ENCODE results near the gene CD244. TPM values are rescaled to one million over a fixed set of nuclear protein-coding genes. Genes with fewer than 3 reads are reported as not detected.

CD244 gene
- total RNA-seq, 1 donor from 2014 or later, result not detected

GRCh38 chr1:160829766-160830165 is 32.9 kb downstream of the CD244 start:
- TF ChIP-seq CTCF (IDR thresholded peaks at IDR 0.05), result no peak
- H3K4me3 Mint-ChIP-seq (ENCODE audit: unreplicated experiment), result no peak overlapping the region

GRCh38 chr1:160827418-160827817 is 35.3 kb downstream of the CD244 start:
- no peaks in the 10 kb centered on the region for H3K9me3 Mint-ChIP-seq (ENCODE audit: low read depth)
- H3K27ac Mint-ChIP-seq (ENCODE audit: unreplicated experiment), result no peak overlapping the region
- H3K27me3 Mint-ChIP-seq (ENCODE audit: low read depth), result peaks cover 7% of the 10 kb centered on the region
- no peaks in the 10 kb centered on the region for H3K36me3 Mint-ChIP-seq (ENCODE audit: low read depth)
- H3K4me3 Mint-ChIP-seq (ENCODE audit: unreplicated experiment), result no peak overlapping the region
- no peak for TF ChIP-seq CTCF (IDR thresholded peaks at IDR 0.05)
- H3K4me1 Mint-ChIP-seq (ENCODE audit: low read depth), result no peaks in the 10 kb centered on the region
- DNase-seq (ENCODE audit: low spot score), result no peak

More at GRCh38 chr1:160829766-160830165, 32.9 kb downstream of the CD244 start:
- Mint-ChIP-seq H3K9me3 (ENCODE audit: low read depth) (no peaks in the 10 kb centered on the region), H3K4me1 (ENCODE audit: low read depth) (no peaks in the 10 kb centered on the region), H3K36me3 (ENCODE audit: low read depth) (no peaks in the 10 kb centered on the region), H3K27ac (ENCODE audit: unreplicated experiment) (no peak overlapping the region), H3K27me3 (ENCODE audit: low read depth) (peaks cover 15% of the 10 kb centered on the region)
- DNase-seq (ENCODE audit: low spot score), result no peak

GRCh38 chr1:160826546-160826945 is 36.1 kb downstream of the CD244 start:
- no peak overlapping the region for H3K27ac Mint-ChIP-seq (ENCODE audit: unreplicated experiment)
- no peaks in the 10 kb centered on the region for H3K4me1 Mint-ChIP-seq (ENCODE audit: low read depth)
- DNase-seq (ENCODE audit: low spot score), result no peak
- no peak for TF ChIP-seq CTCF (IDR thresholded peaks at IDR 0.05)
- H3K27me3 Mint-ChIP-seq (ENCODE audit: low read depth), result peaks cover 7% of the 10 kb centered on the region
- no peak overlapping the region for H3K4me3 Mint-ChIP-seq (ENCODE audit: unreplicated experiment)
- no peaks in the 10 kb centered on the region for H3K9me3 Mint-ChIP-seq (ENCODE audit: low read depth)
- H3K36me3 Mint-ChIP-seq (ENCODE audit: low read depth), result no peaks in the 10 kb centered on the region

GRCh38 chr1:160823296-160823695 is 39.4 kb downstream of the CD244 start:
- Mint-ChIP-seq H3K27me3 (ENCODE audit: low read depth) (peaks cover 10% of the 10 kb centered on the region), H3K9me3 (ENCODE audit: low read depth) (no peaks in the 10 kb centered on the region), H3K4me1 (ENCODE audit: low read depth) (no peaks in the 10 kb centered on the region), H3K4me3 (ENCODE audit: unreplicated experiment) (no peak overlapping the region), H3K36me3 (ENCODE audit: low read depth) (no peaks in the 10 kb centered on the region), H3K27ac (ENCODE audit: unreplicated experiment) (no peak overlapping the region)
- DNase-seq (ENCODE audit: low spot score), result no peak
- no peak for TF ChIP-seq CTCF (IDR thresholded peaks at IDR 0.05)

GRCh38 chr1:160821627-160822026 is 41.1 kb downstream of the CD244 start:
- TF ChIP-seq CTCF (IDR thresholded peaks at IDR 0.05), result no peak
- Mint-ChIP-seq H3K9me3 (ENCODE audit: low read depth) (no peaks in the 10 kb centered on the region), H3K4me1 (ENCODE audit: low read depth) (no peaks in the 10 kb centered on the region), H3K4me3 (ENCODE audit: unreplicated experiment) (no peak overlapping the region), H3K36me3 (ENCODE audit: low read depth) (no peaks in the 10 kb centered on the region), H3K27ac (ENCODE audit: unreplicated experiment) (no peak overlapping the region), H3K27me3 (ENCODE audit: low read depth) (peaks cover 10% of the 10 kb centered on the region)
- DNase-seq (ENCODE audit: low spot score), result no peak

All from chondrocyte (in vitro differentiated cells).